Stimulated activated CD8-positive, alpha-beta memory T cell treated with anti-CD3 and anti-CD28 coated beads, Interleukin-12 subunit alpha, Interleukin-12 subunit beta, amount 100 ng/mL, for 1 hour (primary cell): ENCODE data around the gene ARID1B.

Experiments
- DNase-seq: peaks from one replicate; pipeline ENCODE4 v3.0.0-alpha.2; 2020; ENCODE audit warnings: low read depth

The ARID1B gene

DNA sequence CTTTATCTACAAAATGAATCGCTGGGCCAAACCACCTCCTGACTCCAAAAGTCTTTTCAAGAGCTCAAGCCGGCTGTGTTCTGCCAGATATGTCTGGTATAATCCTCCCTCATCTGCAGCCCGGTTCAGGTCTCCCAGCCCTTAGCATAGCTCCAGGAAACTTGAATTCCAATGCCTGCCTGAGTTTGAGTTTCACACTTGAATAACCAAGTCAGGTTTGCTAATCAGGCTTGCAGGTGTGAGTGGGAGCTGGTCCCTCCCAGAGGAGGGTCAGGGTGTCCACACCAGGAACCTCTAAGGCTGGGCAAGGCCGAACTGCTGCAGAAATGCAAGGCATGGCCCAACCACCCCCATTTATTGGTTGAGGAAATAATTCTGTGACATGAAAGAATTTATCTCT lies 449.6 kb downstream of the ARID1B start:
- no peak for DNase-seq

DNA sequence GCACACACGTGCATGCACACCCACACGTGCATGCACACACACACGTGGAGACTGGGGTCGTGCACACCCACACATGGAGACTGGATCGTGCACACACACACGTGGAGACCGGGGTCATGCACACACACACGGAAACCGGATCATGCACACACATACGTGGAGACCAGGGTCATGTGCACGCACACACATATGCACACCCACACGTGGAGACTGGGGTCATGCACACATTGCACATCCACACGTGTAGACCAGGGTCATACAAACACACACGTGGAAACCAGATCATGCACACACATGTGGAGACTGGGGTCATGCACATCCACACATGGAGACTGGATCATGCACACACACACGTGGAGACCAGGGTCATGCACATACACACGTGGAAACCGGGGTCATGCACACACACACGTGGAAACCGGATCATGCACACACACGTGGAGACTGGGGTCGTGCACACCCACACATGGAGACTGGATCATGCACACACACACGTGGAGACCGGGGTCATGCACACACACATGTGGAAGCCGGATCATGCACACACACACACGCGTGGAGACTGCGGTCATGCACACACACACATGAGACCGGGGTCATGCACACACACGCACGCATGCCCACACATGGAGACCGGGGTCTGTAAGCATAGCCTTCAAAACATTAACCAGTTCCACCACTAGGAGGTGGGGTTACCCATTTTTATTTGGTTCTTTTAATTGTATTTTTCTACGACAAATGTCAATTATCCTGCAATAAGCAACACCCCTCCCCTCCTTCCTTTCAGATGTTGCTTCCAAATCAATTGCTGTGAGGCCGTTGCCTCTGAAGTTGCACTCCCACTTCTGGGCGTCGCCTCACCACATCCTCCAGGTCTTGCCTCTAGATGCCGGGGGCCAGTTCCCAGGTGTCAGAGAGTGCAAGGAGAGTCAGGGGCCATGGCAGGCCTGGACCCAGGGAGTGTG lies 450.3 kb downstream of the ARID1B start:
- no peak for DNase-seq

DNA sequence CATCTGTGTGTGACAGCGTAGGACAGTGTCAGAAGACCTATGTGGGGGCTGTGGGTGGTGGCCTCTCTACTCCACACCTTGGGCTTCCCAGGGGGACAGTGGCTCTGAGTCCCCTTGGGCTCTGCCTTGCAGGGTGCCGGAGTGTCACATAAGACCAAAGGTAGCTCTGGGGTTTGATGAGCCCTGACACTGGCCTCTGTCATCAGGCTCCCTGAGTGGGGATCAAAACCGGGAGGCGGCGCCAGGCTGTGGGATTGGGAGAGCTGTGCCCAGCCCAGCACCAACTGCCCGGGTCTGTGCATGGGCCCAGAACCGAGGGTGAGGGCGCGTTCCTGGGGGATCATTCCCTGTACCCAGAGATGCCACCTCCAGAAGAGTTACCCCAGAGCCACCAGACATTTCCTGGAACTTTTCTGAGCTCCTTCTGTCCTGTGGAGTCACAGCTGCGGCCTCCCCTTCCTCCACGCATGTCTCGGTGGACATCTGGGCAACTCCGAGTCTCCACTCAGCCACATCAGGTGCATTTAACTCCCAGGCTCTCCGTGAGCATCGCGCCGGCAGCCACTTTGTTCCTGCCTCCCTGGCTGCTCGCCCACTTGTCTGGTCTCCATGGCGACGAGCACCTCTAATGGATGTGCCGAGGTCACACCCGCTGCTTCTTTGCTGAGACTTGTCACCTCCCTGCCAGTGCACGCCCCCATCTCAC lies 451.4 kb downstream of the ARID1B start:
- no peak for DNase-seq

DNA sequence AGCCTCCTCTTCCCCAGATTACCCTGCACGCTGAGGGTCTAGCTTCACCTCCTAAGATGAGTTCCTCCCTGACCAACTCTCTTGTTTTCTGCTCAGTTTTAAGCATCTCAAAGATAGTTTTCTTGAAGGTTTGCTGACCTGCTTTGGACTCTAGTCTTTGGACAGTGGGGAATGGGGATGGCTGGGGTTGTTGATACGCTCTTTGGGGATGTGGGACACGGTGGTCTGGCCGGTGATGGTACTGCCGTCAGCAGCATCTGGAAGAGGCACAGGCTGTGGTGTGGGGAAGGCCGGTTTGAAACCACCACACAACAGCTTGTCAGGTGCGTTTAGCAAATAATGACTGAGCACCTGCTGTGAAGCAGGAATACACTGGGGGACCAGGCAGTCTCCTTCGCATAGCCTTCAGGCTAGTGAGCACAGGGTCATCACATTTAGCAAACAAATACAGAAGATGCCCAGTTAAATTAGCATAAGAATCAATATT lies 452.0 kb downstream of the ARID1B start:
- no peak for DNase-seq

DNA sequence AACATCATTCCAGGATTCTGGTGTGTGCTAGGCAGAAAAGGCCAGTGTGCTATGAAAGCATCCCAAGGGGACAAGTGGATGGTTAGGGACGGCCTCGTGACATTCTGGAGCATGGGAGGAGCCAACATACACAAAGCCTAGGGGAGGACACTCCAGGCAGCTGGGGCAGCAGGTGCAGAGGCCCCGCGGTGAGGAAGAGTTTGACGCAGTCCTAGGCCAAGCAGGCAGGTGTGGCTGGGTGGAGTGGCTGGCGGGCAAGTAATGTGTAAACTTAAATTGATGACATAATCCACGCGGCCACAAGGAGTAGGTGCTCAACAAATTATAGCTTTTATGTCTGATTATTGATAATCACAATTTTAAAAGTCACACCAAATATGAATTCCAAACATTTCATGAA lies 452.5 kb downstream of the ARID1B start:
- no peak for DNase-seq

DNA sequence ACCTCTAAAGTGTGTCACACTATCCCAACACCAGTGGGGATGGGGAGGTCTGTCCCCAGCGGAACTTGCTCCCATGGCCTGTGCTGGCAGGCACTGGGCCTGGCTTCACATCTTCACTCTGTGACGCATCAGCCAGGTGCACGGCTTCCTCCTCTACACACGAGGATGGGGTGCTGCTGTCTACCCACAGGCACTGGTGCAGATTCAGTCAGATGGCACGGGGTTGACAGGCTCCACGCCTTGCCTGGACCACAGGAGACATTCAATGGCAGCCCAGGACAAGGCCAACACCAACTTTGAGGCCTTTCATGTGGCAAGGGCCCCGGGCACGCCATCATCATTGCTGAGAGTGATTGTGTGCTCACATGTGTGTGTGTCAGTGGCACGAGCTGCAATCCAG lies 453.7 kb downstream of the ARID1B start:
- DNase-seq, result no peak

DNA sequence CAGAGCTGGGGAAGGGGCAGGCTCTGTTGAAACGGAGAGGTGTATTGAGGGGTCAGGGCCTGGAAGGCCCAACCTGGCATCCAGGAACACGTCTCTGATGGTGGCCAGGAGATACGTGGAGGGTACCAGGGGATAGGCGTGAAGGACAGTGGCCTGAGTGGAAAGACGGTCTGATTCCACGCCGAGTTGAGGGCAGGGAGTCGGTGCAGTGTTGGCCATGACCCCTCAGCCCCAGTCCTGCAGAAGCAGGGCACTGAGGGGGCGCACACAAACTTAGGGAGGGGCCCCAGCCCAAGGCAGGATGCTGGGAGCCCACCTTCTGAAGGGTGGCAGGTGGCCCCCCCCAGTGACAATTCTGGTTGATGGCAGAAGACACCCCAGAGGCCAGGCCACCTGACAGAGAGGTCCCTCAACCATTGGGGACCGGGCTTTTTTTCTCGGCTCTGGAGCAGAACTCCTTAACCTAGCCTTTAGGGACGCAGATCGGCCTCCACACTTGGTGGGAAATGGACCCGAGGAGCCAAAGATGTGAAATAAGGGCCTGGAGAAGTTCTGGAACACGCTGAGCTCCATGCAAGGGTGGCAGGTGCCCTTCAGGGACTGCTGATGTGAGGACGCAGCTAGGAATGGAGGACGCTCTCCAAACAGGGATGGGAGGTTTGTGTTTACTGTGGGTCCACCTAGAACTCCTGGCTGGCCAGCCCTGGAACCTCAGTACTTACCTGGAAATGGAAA lies 455.1 kb downstream of the ARID1B start:
- DNase-seq, result no peak

DNA sequence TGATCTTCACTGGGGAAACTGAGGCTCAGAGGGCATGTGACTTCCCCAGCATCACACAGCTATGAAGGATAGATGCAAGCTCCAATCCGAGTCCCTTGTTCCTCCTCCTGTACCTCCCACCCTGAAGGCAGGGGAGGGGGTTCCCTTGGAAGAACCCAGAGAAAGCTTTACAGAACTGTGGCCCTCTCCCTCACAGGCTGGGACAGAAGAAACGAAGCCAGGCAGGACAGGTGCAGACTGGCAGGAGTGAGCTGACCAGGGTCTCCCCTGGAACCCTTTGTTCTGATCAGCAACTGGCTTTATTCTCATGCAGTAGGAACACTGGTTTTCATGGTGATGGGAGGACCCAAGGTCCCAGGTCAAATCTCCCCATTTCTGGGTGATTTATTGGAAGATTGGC lies 456.0 kb downstream of the ARID1B start:
- DNase-seq, result no peak

DNA sequence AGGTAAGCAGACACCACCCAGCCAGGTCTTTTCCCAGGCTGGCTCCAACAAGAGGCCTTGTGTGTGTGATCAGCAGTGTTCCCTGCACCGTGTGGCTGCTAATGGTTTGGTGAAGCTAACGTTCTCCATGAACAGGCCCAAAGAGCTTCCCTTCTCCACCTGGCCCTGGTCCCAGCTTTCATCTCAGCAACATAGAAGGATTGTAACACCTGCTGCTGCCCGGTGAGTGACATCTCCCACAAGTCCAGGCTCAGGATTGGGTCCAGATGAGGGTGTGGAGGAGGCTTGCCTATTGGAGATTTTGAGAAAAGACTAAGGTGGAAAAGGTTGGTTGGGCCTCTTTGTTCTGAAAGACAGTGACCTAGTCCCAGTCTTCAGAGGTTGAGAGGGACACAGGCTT lies 456.5 kb downstream of the ARID1B start:
- no peak for DNase-seq

DNA sequence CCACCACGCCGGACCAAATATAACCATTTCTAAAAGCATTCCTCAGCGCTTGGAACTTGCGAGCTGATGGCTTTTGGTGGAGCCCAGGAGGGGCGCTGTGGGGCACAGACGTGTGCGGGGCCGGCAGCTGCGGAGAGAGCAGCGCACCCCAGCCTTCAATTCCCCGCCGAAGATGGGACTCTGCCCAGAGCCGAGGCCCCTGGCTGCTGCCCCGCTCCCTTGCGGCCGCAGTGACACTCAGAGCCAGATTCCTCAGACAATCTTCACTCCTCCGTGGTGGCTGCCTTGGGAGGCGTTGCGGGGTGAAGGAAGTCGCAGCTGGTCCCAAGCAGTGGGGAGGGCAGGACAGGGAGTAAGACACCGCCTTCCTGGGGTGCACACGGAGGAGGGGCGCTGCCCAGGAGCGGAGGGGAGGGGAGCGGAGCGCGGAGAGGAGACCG lies 458.4 kb downstream of the ARID1B start:
- no peak for DNase-seq

DNA sequence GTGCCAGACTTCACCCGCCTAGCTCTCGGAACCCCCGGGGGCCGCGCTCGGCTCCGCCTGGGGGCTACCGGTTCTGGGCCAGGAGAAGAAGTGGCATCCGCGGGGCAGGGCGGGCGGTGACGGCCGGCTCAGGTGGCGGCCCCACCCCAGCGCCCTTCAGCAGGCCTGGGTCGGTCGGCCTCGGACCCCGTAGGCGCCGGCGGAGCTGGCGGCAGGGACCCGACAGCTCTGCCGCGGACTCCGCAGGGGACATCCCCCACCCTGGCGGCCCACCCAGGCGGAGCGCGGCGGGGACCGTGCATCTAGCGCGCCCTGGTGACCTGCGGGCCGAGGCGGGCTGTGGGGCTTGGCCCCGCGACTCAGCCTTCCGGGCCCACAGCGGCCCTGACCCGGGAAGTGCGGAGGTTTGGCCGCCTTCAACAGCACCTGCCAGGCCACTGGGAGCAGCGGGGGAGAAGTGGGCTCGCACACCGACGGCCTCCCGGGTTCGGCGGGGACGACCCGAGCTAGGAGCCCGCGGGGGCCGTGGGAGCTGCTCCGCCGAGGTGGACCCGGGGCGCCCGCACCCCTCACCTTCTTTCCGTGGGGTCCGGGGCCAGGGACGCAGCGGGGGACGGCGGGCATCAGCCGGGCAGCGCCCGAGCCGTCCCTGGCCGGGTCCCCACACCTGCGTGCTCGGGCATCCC lies 459.0 kb downstream of the ARID1B start:
- DNase-seq, result no peak

DNA sequence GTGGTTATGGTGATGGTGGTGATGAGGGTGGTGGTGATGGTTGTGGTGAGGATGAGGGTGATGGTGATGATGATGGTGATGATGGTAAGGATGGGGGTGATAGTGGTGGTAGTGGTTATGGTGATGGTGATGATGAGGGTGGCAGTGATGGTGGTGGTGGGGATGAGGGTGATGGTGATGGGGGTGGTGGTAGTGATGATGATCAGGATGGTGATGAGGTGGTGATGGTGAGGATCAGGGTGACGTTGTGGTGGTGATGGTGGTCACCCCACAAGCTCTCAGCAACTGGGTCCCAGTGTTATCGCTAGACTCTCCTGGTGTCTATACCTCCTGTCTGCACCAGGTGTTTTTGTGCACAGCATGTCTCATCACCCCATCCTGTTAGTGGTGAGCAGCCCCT lies 461.2 kb downstream of the ARID1B start:
- DNase-seq, result no peak

DNA sequence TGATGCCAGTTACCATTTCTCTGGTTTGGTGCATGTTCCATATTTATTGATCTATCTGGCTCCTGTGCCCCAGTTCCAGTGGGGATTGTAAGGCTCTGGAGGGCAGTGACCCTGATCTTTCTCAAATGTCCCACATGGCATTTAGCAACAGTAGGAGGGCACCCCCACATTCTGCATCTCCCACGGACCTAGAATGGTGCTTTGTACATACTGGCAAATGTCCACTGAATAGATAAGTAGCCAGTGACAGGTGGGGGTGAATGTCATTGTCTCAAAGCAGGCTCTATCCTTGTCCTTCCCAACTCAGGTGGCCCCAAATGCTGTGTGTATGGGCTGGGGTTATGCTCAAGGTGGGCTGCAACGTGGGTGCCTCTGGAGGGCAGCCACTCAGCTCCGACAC lies 462.0 kb downstream of the ARID1B start:
- DNase-seq, result no peak

DNA sequence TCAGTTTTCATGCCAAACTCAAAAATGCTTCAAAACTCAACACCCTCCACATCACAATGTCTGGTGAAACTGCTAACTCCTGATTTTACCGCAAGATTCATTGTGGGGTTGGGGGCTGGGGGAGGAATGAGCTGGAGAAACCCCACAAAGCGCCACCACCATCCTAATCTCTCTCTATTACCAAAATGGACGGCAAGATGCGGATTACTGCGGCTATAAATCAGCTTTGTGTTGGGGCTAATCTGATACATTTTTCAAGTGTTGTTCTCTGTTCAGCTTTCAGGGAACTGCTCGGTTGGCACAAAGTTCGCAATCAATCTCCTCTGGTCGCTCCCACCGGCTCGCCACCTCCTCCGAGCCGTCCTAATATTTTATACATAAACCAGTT lies 462.5 kb downstream of the ARID1B start:
- DNase-seq, result no peak

DNA sequence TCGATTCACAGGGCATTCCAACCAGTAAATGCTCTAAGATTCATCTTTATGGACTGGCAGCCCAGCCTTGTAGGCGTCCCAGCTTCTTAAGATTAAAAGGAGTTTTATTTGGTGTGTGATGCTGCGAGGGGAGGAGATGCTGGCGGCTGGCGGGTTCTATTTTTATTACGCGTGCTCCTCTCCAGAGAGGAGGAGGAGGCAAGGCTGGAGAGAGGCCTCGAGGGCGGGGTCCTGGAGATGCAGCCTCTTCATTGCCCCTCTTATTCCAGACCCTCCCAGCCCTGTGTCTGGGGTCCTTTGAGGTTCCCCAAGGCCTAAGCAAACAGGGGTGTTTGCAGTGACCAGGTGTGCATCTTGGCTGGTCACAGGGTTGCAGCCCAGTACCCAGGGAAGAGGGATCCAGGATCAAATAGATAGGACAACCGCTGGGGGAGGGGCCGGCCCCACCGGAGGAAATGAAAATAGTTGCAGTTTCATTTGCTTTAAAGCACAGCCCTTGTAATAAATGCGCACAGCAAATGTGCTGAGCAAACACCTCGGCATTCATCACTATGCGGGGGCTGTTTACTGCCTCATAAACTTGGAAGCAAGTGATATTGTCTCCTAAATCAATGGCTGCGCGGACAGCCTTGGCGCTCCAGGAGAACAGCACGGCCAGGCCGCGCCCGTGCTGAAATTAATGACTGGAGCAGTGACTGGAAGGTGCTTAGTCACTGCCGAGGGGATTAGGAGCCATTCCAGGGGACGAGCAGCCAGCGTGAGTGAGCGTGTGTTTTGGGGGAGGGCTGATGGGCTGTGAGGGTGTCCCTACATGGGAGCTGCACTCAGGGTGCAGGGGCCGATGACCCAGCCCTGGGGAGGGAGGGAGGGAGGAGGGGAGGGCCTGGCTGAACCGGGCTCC lies 463.1 kb downstream of the ARID1B start:
- no peak for DNase-seq

DNA sequence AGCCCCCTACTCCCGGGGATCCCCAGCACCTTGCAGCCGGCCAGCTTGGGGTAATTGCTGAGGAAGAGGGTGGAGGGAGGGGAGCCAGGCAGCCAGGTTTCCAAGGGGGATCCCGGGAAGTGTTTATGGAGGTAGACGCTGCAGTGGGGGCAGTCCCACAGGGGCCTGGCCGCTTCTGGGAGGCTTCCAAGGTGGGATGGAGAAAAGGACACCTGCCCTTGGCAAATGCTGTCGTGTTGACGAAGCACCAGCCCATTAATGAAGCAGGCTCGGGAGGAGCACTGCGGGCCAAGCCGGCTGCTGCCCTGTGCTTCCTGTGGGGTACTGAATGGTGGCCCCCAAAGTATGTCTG lies 463.8 kb downstream of the ARID1B start:
- DNase-seq, result no peak

DNA sequence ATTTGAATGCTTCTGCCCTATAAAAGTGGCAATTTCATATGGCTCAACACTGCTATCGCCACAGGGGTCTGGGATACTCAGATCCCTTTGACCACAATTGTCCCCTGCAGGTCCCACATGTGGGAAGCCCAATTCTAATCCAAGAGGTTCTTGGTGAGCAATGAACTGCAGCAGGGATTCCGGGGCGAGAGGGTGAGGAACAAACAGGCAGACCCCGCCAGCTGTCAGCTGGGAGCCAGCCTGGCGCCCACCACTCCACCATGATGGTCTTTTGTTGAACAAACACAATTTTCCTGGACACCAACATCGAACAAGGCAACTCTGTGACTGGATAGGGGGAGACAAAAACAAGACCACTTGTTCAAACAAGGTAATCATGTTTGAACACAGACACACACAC lies 465.6 kb downstream of the ARID1B start:
- DNase-seq, result no peak

DNA sequence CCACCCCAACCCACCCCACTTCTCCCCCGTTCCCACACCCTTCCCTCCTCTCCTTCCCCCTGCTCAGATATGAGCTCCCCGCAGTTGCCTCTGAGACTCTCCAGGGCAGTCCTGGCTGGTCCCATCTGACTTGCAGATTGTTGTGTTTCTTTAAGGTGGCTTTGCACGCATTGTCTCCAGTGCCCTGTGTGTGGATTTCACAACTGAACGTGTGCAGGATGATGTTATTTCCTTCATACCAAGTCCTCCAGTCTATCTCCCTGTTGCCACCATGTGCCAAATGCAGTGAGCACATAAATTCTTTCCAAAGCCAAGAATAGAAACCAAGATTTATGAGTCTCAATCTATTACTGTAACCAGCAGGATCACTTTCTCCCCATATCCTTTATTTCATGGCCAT lies 467.0 kb downstream of the ARID1B start:
- DNase-seq, result no peak

DNA sequence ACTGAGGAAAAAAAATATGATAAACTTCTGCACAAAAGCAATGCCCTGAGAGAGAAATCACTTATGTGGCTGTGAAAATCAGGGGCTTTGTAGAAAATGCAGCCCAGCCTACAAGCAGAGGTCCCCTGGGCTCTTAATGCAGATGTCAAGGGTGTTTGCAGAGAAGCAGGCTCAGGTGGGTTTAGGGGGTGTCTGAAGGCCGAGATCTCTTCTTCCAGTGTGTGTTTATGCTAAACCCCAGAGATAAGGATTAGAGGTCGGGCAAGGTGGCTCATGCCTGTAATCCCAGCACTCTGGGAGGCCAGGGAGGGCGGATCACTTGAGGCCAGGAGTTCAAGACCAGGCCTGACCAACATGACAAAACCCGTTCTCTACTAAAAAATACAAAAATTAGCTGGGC lies 467.6 kb downstream of the ARID1B start:
- DNase-seq, result no peak

DNA sequence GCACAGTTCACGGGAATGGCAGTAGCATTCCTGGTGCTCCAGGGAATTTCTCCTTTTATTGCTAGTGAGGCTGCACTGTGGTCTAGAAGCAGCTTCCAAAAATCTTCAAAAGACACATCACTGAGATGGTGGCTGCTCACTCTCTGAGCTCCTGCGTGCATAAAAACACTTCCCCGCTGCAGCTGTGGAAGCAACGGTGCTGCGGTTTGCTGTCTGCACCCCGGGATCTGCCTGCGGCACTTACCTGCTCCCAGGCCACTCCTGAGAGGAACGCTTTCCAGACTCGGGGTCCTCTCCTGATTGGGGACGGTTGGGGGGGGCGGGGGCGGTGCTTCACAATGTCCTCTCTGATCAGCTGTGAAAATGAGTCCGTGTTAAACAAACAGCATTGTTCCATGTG lies 468.3 kb downstream of the ARID1B start:
- DNase-seq, result no peak

DNA sequence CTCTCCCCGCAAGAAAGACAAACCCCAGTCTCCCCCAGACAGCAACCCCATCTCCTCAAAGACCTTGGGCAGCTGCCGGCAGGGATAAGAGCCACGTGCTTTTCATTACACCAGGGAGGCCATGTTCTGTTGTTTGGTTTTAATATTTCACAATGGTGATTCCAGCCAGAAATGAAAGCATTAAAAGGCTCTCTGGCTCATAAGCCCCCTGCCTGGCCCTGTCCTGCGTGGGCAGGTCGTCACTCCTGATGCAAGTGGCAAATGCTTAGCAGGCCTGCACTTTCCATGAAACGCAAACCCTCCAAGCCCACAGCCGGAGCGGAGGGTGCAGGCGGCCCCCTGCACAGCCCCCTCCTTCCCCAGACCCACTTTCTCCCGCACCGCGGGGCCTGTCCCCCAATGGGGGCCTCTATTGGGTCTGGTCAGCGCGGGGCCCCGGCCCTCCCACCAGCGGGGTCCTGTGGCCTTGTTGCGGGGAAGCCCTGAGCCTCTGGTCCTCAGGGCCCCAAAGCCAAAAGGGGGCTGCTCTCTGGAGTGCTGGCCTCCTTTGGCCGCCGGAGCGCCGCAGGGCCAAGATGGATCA lies 469.0 kb downstream of the ARID1B start:
- no peak for DNase-seq
